GM12873 (cell line): ENCODE data around the gene SIAE.

Experiments
- CTCF ChIP-seq: IDR thresholded peaks from 2 replicates; pipeline ENCODE4 v1.5.1; 2012; ENCODE audit warnings: low read depth, mild to moderate bottlenecking, moderate library complexity, low read length, control low read depth; ENCODE audit not compliant: insufficient read depth; ENCODE audit errors: missing control alignments

Gene SIAE

GRCh38 chr11:124669193-124669592, 4.3 kb downstream of the SIAE start:
- TF ChIP-seq CTCF = peak; percentile 84

GRCh38 chr11:124667601-124668000, 5.9 kb downstream of the SIAE start:
- no peak for TF ChIP-seq CTCF

GRCh38 chr11:124663861-124664260, 9.7 kb downstream of the SIAE start:
- TF ChIP-seq CTCF = no peak

- TF ChIP-seq CTCF = no peak
These were observed 11.4 kb downstream of the SIAE start for GRCh38 chr11:124662106-124662505.

- no peak for TF ChIP-seq CTCF
These were observed 12.0 kb downstream of the SIAE start for GRCh38 chr11:124661553-124661952.

- no peak for TF ChIP-seq CTCF
These were observed 14.6 kb downstream of the SIAE start for GRCh38 chr11:124658986-124659385.

- no peak for TF ChIP-seq CTCF
These were observed 15.0 kb downstream of the SIAE start for GRCh38 chr11:124658501-124658900.

- no peak for TF ChIP-seq CTCF
These were observed 15.6 kb downstream of the SIAE start for GRCh38 chr11:124657904-124658303.
